ENCODE data around the gene HSPB9. TPM values are rescaled to one million over a fixed set of nuclear protein-coding genes. Genes with fewer than 3 reads are reported as not detected.

The HSPB9 gene
- total RNA-seq, 1 experiment from 2014 or later: not detected

- Histone ChIP-seq H3K9me2 (ENCODE audit: insufficient read depth) (no peaks in the 10 kb centered on the region), H3K27ac (ENCODE audit: low read depth, low read length) (no peak overlapping the region), H3K4me2 (ENCODE audit: low read length) (no peak overlapping the region), H3K27me3 (ENCODE audit: insufficient read depth, low read length) (no peaks in the 10 kb centered on the region), H3K79me2 (ENCODE audit: insufficient read depth, low read length) (no peaks in the 10 kb centered on the region), H3K9me3 (ENCODE audit: control insufficient read depth in 1 of 2, insufficient read depth in 1 of 2, low read depth in 1 of 2, low read length in 2 of 2) (no peaks in the 10 kb centered on the region), H4K20me1 (ENCODE audit: insufficient read depth) (no peaks in the 10 kb centered on the region), H3K36me3 (ENCODE audit: control insufficient read depth in 1 of 2, insufficient read depth in 2 of 2, low read length in 2 of 2) (peaks cover 3 to 11% of the 10 kb centered on the region in 2 experiments), H3K4me1 (ENCODE audit: control insufficient read depth in 1 of 2, insufficient read depth in 2 of 2, low read length in 2 of 2) (peaks cover 5 to 24% of the 10 kb centered on the region in 2 experiments; a peak in 3 of 4 replicates), H3K4me3 (replicated peaks in 1 of 2; ENCODE audit: low read depth in 1 of 2, low read length in 2 of 2) (no peak overlapping the region), H3K9ac (ENCODE audit: low read length) (no peak overlapping the region), H2AFZ (ENCODE audit: low read depth, low read length, poor library complexity, severe bottlenecking) (no peak overlapping the region)
- TF ChIP-seq, protein P1, sequence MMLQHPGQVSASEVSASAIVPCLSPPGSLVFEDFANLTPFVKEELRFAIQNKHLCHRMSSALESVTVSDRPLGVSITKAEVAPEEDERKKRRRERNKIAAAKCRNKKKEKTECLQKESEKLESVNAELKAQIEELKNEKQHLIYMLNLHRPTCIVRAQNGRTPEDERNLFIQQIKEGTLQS (IDR thresholded peaks at IDR 0.05): no peak
- TF ChIP-seq ZNF274 (IDR thresholded peaks at IDR 0.05; ENCODE audit: low read depth, low read length): no peak
- no peak for TF ChIP-seq FOSL1 (IDR thresholded peaks at IDR 0.05; ENCODE audit: low read depth)
- no peak for TF ChIP-seq EGR1 (IDR thresholded peaks at IDR 0.05; ENCODE audit: low read depth)
- no peak for TF ChIP-seq SP1 (IDR thresholded peaks at IDR 0.05; ENCODE audit: low read depth)
- BruUV-seq (replicated peaks): no TSS peak
- no peak for ATAC-seq
- CTCF ChIA-PET: interaction anchor here (1.1 to 1.3 kb wide), 2 partner anchors 10 to 100 kb away, joined by 3 read pairs; partner anchors contain the start of gene DNAJC7
- POLR2A ChIA-PET: no interaction called here
- RAD21 ChIA-PET (ENCODE audit: low non-redundant PET in 1 of 2, low total read pairs in 2 of 2, uncharacterized antibody in 2 of 2, unreplicated experiment in 2 of 2): no interaction called here
- intact Hi-C loops (cut with micrococcal nuclease): loop anchor here (5.0 kb wide), 1 partner anchor 410 kb away; no protein-coding TSS in a partner anchor
- DNase-seq (ENCODE audit: low read depth, low spot score): no peak
Measured at GRCh38 chr17:42117397-42118125, 5.0 kb upstream of the HSPB9 start.

GRCh38 chr17:42118126-42118510 lies 4.5 kb upstream of the HSPB9 start:
- Histone ChIP-seq H3K4me2 (ENCODE audit: low read length) (no peak overlapping the region), H3K4me3 (replicated peaks in 1 of 2; ENCODE audit: low read depth in 1 of 2, low read length in 2 of 2) (no peak overlapping the region), H3K9ac (ENCODE audit: low read length) (0 out of 2 replicates have a peak overlapping the region, but pooled peaks have one; percentile 17), H3K9me3 (ENCODE audit: control insufficient read depth in 1 of 2, insufficient read depth in 1 of 2, low read depth in 1 of 2, low read length in 2 of 2) (no peaks in the 10 kb centered on the region), H3K4me1 (ENCODE audit: control insufficient read depth in 1 of 2, insufficient read depth in 2 of 2, low read length in 2 of 2) (peaks cover 5 to 24% of the 10 kb centered on the region in 2 experiments; a peak in 3 of 4 replicates), H3K27me3 (ENCODE audit: insufficient read depth, low read length) (no peaks in the 10 kb centered on the region), H2AFZ (ENCODE audit: low read depth, low read length, poor library complexity, severe bottlenecking) (no peak overlapping the region), H3K27ac (ENCODE audit: low read depth, low read length) (no peak overlapping the region; the same call in 1 of the 2 replicates), H3K79me2 (ENCODE audit: insufficient read depth, low read length) (no peaks in the 10 kb centered on the region), H4K20me1 (ENCODE audit: insufficient read depth) (no peaks in the 10 kb centered on the region), H3K9me2 (ENCODE audit: insufficient read depth) (no peaks in the 10 kb centered on the region), H3K36me3 (ENCODE audit: control insufficient read depth in 1 of 2, insufficient read depth in 2 of 2, low read length in 2 of 2) (peaks cover 3 to 11% of the 10 kb centered on the region in 2 experiments)
- ChIA-PET RAD21 (ENCODE audit: low non-redundant PET in 1 of 2, low total read pairs in 2 of 2, uncharacterized antibody in 2 of 2, unreplicated experiment in 2 of 2) (no interaction called here), POLR2A (no interaction called here), CTCF (interaction anchor here (1.3 kb wide), 1 partner anchor 100 kb away, joined by 3 read pairs; the partner anchor contains the start of gene DNAJC7)
- intact Hi-C loops (cut with micrococcal nuclease): loop anchor here (5.0 kb wide), 1 partner anchor 409 kb away; no protein-coding TSS in a partner anchor
- DNase-seq (ENCODE audit: low read depth, low spot score) (no peak), ATAC-seq (no peak)
- no peak for TF ChIP-seq EZH2phosphoT487 (IDR thresholded peaks at IDR 0.05; ENCODE audit: borderline replicate concordance)
- no peak for TF ChIP-seq EZH2 (IDR thresholded peaks at IDR 0.05)
- TF ChIP-seq ZNF274 (IDR thresholded peaks at IDR 0.05; ENCODE audit: low read depth, low read length): no peak
- no peak for TF ChIP-seq SP1 (IDR thresholded peaks at IDR 0.05; ENCODE audit: low read depth)
- TF ChIP-seq POLR2A (IDR thresholded peaks at IDR 0.05; ENCODE audit: borderline replicate concordance, extremely low read depth, insufficient read depth, insufficient read length): no peak
- TF ChIP-seq ZFX (IDR thresholded peaks at IDR 0.05): no peak
- no peak for TF ChIP-seq FOSL1 (IDR thresholded peaks at IDR 0.05; ENCODE audit: low read depth)
- TF ChIP-seq RAD21 (IDR thresholded peaks at IDR 0.05; ENCODE audit: low read depth): no peak
- TF ChIP-seq, protein P2, sequence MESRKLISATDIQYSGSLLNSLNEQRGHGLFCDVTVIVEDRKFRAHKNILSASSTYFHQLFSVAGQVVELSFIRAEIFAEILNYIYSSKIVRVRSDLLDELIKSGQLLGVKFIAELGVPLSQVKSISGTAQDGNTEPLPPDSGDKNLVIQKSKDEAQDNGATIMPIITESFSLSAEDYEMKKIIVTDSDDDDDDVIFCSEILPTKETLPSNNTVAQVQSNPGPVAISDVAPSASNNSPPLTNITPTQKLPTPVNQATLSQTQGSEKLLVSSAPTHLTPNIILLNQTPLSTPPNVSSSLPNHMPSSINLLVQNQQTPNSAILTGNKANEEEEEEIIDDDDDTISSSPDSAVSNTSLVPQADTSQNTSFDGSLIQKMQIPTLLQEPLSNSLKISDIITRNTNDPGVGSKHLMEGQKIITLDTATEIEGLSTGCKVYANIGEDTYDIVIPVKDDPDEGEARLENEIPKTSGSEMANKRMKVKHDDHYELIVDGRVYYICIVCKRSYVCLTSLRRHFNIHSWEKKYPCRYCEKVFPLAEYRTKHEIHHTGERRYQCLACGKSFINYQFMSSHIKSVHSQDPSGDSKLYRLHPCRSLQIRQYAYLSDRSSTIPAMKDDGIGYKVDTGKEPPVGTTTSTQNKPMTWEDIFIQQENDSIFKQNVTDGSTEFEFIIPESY (IDR thresholded peaks at IDR 0.05; ENCODE audit: extremely low read depth, insufficient replicate concordance, low read length): no peak
- TF ChIP-seq ELF1 (IDR thresholded peaks at IDR 0.05; ENCODE audit: borderline replicate concordance, low read depth): no peak
- TF ChIP-seq SIN3A (IDR thresholded peaks at IDR 0.05; ENCODE audit: low read depth): no peak
- BruUV-seq (replicated peaks): no TSS peak
